DLD1 (cell line): ENCODE measurements around the gene FANCB.

Source experiments
- in situ Hi-C: cut with HindIII; loops from 2 replicates; pipeline ENCODE4 v1.10.0; 2017; ENCODE audit warnings: low sequenced_read_pairs

Gene FANCB

GRCh38 chrX:14872851-14873675 is at the start of gene FANCB, which contains the start of gene MOSPD2:
Gene FANCB (minus strand): TSS chrX:14873069. CDS start chrX:14865510, 7,559 bp downstream.
Gene MOSPD2 (plus strand): TSS chrX:14873421. CDS start chrX:14873529, 108 bp downstream.
- in situ Hi-C loops, result no loop called here

- in situ Hi-C loops, result no loop called here
Measured at GRCh38 chrX:14922437-14922836, 49.6 kb upstream of the FANCB start.

- in situ Hi-C loops, result no loop called here
Measured at GRCh38 chrX:14920196-14920595, 47.3 kb upstream of the FANCB start.

GRCh38 chrX:14919407-14919806 is 46.5 kb upstream of the FANCB start:
- in situ Hi-C loops, result no loop called here

GRCh38 chrX:14916017-14916674 is 43.3 kb upstream of the FANCB start:
- in situ Hi-C loops, result no loop called here

- in situ Hi-C loops, result no loop called here
Measured at GRCh38 chrX:14915596-14915995, 42.7 kb upstream of the FANCB start.

GRCh38 chrX:14913241-14913640 is 40.4 kb upstream of the FANCB start:
- in situ Hi-C loops, result no loop called here

- in situ Hi-C loops, result no loop called here
Measured at GRCh38 chrX:14903891-14904290, 31.0 kb upstream of the FANCB start.

- in situ Hi-C loops, result no loop called here
Measured at GRCh38 chrX:14902537-14902936, 29.7 kb upstream of the FANCB start.

GRCh38 chrX:14899607-14900006 is 26.7 kb upstream of the FANCB start:
- in situ Hi-C loops, result no loop called here

- in situ Hi-C loops, result no loop called here
Measured at GRCh38 chrX:14897042-14897441, 24.2 kb upstream of the FANCB start.

GRCh38 chrX:14896273-14896672 is 23.4 kb upstream of the FANCB start:
- in situ Hi-C loops, result no loop called here

- in situ Hi-C loops, result no loop called here
Measured at GRCh38 chrX:14886252-14886651, 13.4 kb upstream of the FANCB start.

- in situ Hi-C loops, result no loop called here
Measured at GRCh38 chrX:14884714-14885113, 11.8 kb upstream of the FANCB start.

- in situ Hi-C loops, result no loop called here
Measured at GRCh38 chrX:14883826-14884225, 11.0 kb upstream of the FANCB start.

- in situ Hi-C loops, result no loop called here
Measured at GRCh38 chrX:14875624-14876023, 2.8 kb upstream of the FANCB start.

GRCh38 chrX:14873676-14874049 is 794 bp upstream of the FANCB start:
- in situ Hi-C loops, result no loop called here

- in situ Hi-C loops, result no loop called here
Measured at GRCh38 chrX:14872355-14872754, 514 bp downstream of the FANCB start.

- in situ Hi-C loops, result no loop called here
Measured at GRCh38 chrX:14871767-14872166, 1.1 kb downstream of the FANCB start.

- in situ Hi-C loops, result no loop called here
Measured at GRCh38 chrX:14865201-14865600, 7.7 kb downstream of the FANCB start.

- in situ Hi-C loops, result no loop called here
Measured at GRCh38 chrX:14864631-14865030, 8.2 kb downstream of the FANCB start.

GRCh38 chrX:14851526-14851925 is 21.3 kb downstream of the FANCB start:
- in situ Hi-C loops, result no loop called here
